IgD-negative memory B cell (primary cell): Measurements from ENCODE around the gene KLHDC8A. TPM values are rescaled to one million over a fixed set of nuclear protein-coding genes. Genes with fewer than 3 reads are reported as not detected.
A peak's percentile ranks its signal among the peaks of the same experiment; 100 is the strongest.
"Not testable (repeated sequence)": the region's sequence is repeated elsewhere in the genome, so short reads cannot be mapped to it uniquely, and the experiment has no call there.

ENCODE experiments used
- H3K27ac Mint-ChIP-seq, 3 donors: one replicate each; pipeline ENCODE4 v1.8.0; 2020 to 2022; ENCODE audit warnings: mild to moderate bottlenecking in 3 of 3, mixed read lengths in 3 of 3, moderate library complexity in 1 of 3
- H3K27me3 Mint-ChIP-seq: one replicate; pipeline ENCODE4 v1.8.0; 2021; ENCODE audit warnings: mixed read lengths
- H3K36me3 Mint-ChIP-seq: one replicate; pipeline ENCODE4 v1.8.0; 2020; ENCODE audit warnings: mild to moderate bottlenecking, mixed read lengths
- H3K4me1 Mint-ChIP-seq, 3 donors: one replicate each; pipeline ENCODE4 v1.8.0; 2020 to 2022; ENCODE audit warnings: mixed read lengths in 3 of 3, mild to moderate bottlenecking in 1 of 3
- H3K4me3 Mint-ChIP-seq, 4 donors: one replicate each; pipeline ENCODE4 v1.8.0; 2020 to 2022; ENCODE audit warnings: mild to moderate bottlenecking in 4 of 4, mixed read lengths in 4 of 4, moderate library complexity in 3 of 4
- H3K9me3 Mint-ChIP-seq, 3 donors: one replicate each; pipeline ENCODE4 v1.8.0; 2020 to 2021; ENCODE audit warnings: mixed read lengths in 3 of 3, mild to moderate bottlenecking in 1 of 3
- polyA plus RNA-seq: library from polyadenylated mRNA; unstranded; fragments of 300-500 nt; fragmentation: Illumina TruSeq; gene quantifications from one replicate; pipeline ENCODE4 v1.2.3, GENCODE V29; 2021

The KLHDC8A gene
- polyA plus RNA-seq, 1 donor from 2014 or later: 0.20 TPM

DNA sequence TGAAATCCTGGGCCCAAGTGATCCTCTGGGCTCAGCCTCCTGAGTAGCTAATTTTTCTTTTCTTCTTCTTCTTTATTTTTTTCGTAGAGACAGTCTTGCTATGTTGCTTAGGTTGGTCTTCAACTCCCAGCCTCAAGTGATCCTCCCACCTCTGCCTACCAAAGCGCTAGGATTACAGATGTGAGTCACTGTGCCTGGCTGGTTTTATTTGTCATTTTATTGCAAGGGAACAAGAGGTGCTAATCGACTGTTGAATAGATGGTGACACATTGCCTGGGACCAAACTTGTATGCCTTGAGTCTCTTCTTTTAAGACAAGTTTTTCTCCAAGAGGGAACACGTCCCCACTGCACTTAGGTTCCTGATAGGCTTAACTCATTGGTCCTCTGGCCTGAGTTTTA, 20.0 kb upstream of the KLHDC8A start:
- H3K4me1 Mint-ChIP-seq: peaks cover 0 to 11% (median 0%) of the 10 kb centered on the region in 3 donors
- no peak overlapping the region for H3K27ac Mint-ChIP-seq
- peaks cover 29% of the 10 kb centered on the region for H3K27me3 Mint-ChIP-seq
- no peak overlapping the region for H3K4me3 Mint-ChIP-seq
- no peaks in the 10 kb centered on the region for H3K36me3 Mint-ChIP-seq
- H3K9me3 Mint-ChIP-seq: no peaks in the 10 kb centered on the region

DNA sequence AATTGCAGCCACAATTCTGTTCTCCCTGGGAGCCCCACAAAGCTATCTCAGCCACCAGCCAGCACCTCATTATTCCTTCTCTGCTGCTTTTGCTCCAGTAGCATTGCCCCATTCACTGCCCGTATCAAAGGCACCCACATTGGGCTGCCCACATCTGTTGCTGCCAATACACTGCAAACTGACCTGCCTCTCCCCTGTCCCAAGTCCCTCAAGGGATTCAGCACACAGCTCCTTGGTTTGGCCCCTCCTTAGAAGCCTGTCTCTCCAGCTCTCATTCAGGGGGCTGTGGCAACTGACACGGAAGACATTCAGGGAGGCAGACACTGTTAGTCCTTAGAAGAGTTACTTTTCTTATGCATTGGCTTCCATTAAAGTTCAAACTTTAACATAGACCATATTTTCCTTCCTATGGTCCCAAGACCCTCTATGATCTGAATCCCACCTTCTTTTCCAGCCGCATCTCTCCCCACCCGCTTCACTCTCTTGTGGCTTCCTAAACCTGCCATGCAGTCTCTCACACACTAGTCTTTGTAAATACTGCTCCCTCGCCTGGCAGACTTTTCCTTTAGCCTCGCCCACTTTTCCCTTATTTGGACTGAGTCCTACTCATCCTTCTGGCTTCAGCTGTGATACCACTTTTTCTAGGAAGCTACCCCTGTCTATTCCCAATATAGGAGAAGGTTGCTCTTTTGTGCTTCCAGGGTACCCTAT, 19.3 kb upstream of the KLHDC8A start:
- Mint-ChIP-seq H3K36me3 (no peaks in the 10 kb centered on the region), H3K27me3 (peaks cover 22% of the 10 kb centered on the region), H3K4me1 (peaks cover 0 to 5% (median 0%) of the 10 kb centered on the region in 3 donors), H3K4me3 (no peak overlapping the region), H3K9me3 (no peaks in the 10 kb centered on the region), H3K27ac (no peak overlapping the region)

DNA sequence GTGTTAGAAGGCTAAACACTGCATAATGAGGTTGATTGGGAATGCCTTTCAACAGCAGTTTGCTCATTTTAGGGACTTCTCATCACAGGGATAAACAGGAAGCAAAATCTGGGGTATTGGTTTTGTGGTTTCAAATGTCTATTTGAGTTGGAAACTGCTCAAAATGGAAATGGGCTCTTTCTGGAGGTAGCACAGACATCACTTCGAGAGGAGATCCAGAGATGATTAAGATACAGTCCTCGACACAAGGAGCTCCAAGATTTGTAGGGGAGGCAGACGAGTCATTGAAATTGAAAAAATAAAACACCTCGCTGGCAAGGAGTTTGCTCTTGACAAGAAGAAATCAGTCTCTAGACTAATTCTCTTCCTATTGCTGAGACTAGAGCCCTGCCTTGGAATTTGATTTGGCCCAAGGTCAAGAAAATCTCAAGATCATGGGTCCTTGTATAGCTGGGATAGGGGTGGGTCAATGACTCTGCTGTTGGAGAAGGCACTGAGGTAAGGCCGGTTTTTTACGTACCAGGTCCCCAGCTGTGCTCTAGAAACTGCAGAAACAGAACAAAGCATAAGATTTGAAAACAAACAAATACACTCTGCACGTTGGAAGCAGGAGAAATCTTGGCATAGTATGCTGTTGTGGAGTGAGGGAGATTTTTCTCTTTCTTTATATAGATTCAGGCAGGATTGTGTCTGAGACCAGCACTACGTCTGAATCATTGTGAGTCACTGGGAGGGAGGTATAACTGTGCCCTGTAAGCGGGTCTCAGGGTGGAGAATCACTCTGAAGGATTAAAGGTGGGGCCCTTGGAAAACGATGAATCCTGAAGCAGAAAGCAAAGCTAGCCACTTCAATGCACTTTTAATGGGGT, 17.7 kb upstream of the KLHDC8A start:
- Mint-ChIP-seq H3K4me3 (no peak overlapping the region), H3K27ac (no peak overlapping the region), H3K4me1 (peaks cover 0 to 5% (median 1%) of the 10 kb centered on the region in 3 donors), H3K9me3 (no peaks in the 10 kb centered on the region), H3K36me3 (no peaks in the 10 kb centered on the region), H3K27me3 (peaks cover 23% of the 10 kb centered on the region)

DNA sequence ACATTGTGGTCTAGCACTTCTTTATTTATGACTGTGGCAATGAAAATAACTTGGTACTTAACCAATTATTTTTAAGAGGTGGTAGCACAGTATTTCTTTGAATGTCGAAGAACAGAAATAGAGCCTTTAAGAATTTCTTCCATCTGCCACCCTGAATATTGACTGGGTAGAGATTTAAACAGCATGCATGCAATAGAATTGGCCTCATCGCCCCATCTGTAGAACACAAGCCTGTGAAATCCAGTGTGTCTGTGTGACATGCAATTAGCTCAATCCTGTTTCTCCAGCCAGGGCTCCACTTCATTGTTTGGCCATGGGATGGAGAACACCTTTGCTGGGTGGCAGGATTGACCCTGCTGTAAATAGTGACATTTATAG, 17.1 kb upstream of the KLHDC8A start:
- Mint-ChIP-seq H3K4me1 (peaks cover 0 to 5% (median 1%) of the 10 kb centered on the region in 3 donors), H3K27ac (no peak overlapping the region), H3K4me3 (no peak overlapping the region), H3K9me3 (no peaks in the 10 kb centered on the region), H3K36me3 (no peaks in the 10 kb centered on the region), H3K27me3 (peaks cover 19% of the 10 kb centered on the region)

DNA sequence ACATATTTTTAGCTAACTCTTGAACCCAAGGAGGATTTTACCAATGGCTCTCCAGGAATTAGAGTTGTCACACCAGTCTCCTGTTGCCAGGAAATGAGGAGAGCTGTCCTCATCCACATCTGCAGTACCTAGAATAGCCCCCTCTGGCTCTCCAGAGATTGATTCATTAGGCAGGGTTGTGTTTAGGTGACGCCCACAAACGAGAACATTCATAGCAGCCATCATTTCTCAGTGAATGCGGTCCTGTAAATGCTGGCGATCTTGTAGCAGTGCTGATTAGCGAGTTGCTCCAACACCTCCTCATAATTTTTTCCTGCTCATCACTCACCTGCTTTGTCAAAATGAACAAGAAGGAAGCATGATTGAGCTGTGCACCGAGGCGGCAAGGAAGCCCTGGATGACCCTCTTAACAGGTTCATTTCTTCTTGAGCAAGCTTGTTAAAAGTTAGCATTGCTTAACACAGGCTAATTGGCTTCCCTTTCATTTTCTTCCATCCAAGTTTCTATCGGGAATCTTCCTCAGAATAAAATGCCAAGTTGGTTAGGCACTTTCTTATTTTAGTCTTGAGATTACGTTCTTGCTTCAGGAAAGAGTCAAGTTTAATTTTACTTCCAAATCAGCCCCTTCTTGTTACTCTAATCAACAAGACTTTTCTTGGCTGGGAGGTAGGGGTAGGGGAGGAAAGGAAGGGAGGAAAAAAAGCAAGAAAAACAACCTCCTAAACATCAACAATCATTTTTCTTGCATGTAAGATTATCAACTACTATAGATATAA, 16.5 kb upstream of the KLHDC8A start:
- H3K4me1 Mint-ChIP-seq: peaks cover 0 to 5% (median 1%) of the 10 kb centered on the region in 3 donors
- peaks cover 19% of the 10 kb centered on the region for H3K27me3 Mint-ChIP-seq
- no peaks in the 10 kb centered on the region for H3K9me3 Mint-ChIP-seq
- H3K4me3 Mint-ChIP-seq: no peak overlapping the region
- no peak overlapping the region for H3K27ac Mint-ChIP-seq
- H3K36me3 Mint-ChIP-seq: no peaks in the 10 kb centered on the region

DNA sequence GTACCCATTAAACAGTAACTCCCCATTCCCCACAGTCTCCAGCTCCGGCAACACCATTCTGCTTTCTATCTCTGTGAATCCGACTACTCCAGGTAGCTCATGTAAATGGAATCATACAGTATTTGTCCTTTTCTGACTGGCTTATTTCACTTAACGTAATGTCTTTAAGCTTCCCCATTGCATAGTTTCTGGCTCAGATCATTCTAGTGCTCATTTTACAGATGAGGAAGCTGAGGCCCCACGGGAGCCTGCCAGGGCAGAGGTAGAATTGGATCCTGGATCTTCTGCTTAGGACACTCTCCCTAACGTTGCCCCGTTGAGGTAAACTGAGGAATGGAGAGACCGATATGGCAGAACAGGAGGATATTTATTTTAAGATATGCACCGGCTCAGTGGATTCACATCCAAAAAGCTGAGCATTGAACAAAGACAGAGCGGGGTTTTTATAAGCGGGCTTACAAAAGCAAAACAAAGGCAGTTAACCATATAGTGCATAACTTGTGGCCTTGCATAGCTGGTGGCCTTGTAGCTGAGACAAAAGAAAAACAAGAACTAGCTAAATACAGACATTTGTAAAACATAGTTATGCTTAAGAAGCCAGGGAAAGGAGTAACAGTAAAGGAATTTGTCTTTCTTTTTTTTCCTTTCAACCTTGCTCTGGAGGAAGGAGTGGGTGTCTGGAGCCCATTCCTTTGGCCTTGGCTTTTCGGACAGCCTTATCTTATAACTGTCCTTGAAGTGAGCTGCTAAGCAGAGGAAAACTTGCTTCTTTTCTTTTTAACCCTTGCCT, 15.3 kb upstream of the KLHDC8A start:
- Mint-ChIP-seq H3K36me3 (no peaks in the 10 kb centered on the region), H3K9me3 (no peaks in the 10 kb centered on the region), H3K4me1 (peaks cover 0 to 5% (median 1%) of the 10 kb centered on the region in 3 donors), H3K27me3 (peaks cover 13% of the 10 kb centered on the region), H3K27ac (no peak overlapping the region), H3K4me3 (peak overlapping the region in 1 of 4 donors; percentile 39)

DNA sequence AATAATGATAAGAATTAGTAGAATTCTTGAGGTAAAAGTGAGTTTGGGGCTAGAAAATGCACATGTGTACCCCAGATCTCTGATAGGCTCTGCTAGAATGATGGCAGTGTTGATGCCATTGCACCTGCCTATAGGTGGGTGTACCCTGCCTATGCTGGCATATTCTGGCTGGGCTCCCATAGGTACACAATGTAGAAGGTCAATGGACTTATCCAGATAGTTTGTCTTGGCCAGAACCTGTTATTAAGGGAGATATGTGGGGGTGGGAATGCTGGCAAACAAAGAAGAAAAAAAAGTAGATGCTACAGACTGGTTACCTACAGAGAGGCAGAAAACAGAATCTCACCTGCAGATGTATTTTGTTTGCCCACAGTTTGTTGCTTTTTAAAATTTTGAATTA, 14.1 kb upstream of the KLHDC8A start:
- Mint-ChIP-seq H3K4me1 (peaks cover 0 to 5% (median 1%) of the 10 kb centered on the region in 3 donors), H3K27me3 (peaks cover 11% of the 10 kb centered on the region), H3K27ac (no peak overlapping the region), H3K36me3 (no peaks in the 10 kb centered on the region), H3K4me3 (no peak overlapping the region), H3K9me3 (no peaks in the 10 kb centered on the region)

DNA sequence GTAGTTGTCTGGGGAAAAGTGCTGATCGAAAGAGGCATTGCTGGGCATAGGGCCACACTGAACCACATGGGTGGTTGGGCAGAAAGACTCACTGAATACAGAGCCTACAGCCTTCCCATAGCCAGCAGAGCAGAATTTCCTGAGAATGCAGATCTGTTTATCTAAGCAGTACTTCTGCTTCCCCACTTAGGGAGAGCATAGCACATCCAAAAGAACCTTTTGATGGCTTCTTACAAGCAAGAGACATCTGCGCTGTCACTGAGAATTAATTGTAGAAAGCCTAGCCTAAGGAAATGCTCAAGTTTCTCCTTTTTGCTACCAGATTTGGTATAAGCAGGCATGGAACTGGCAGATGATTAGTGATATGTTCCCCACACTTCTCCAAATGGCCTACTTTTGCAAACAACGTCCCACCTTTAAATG, 13.0 kb upstream of the KLHDC8A start:
- no peaks in the 10 kb centered on the region for H3K36me3 Mint-ChIP-seq
- H3K4me3 Mint-ChIP-seq: no peak overlapping the region
- H3K9me3 Mint-ChIP-seq: no peaks in the 10 kb centered on the region
- H3K27ac Mint-ChIP-seq: no peak overlapping the region
- peaks cover 14% of the 10 kb centered on the region for H3K27me3 Mint-ChIP-seq
- H3K4me1 Mint-ChIP-seq: peaks cover 0 to 5% (median 1%) of the 10 kb centered on the region in 3 donors

DNA sequence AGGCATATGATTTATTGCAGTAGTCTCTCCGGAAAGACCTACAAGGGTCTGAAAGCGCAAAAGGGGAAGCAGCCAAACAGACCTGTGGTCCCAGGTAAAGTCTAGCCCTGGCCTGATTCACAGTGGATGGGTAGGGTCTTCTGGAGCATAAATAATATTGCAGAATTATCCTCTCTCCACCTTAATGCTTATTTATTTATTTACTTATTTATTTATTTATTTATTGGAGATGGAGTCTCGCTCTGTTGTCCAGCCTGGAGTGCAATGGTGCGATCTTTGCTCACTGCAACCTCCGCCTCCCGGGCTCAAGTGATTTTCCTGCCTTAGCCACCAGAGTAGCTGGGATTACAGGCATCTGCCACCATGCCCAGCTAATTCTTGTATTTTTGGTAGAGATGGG, 11.8 kb upstream of the KLHDC8A start:
- H3K4me1 Mint-ChIP-seq: peaks cover 0 to 1% (median 0%) of the 10 kb centered on the region in 3 donors
- no peaks in the 10 kb centered on the region for H3K9me3 Mint-ChIP-seq
- peaks cover 4% of the 10 kb centered on the region for H3K27me3 Mint-ChIP-seq
- H3K36me3 Mint-ChIP-seq: no peaks in the 10 kb centered on the region
- H3K27ac Mint-ChIP-seq: no peak overlapping the region
- H3K4me3 Mint-ChIP-seq: no peak overlapping the region

DNA sequence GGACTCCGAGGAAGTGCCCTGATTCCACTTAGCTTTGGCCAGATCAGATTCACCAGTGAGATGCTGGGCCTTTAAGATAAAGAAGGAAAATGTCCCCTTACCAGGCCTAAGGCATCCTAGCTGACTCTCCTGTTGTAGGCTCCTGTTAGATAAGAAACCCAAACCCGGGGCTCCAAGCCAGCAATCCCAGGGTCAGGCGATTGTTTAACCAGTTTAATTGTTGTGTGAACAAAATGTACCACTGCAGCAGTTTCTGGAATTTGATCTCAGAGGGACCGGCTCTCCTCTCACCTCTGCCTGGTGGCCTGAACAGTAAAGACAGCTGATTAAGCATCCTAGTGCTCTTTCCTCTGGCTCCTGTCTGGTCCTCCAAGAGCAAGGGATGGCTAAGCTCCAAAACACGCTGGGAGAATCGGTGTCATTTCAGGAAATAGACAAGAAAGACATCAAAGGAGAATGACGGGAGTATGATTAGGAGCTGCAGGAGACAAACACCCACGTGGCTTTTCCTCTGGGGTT, 9.3 kb upstream of the KLHDC8A start:
- Mint-ChIP-seq H3K27ac (no peak overlapping the region), H3K36me3 (no peaks in the 10 kb centered on the region), H3K27me3 (peaks cover 4% of the 10 kb centered on the region), H3K4me3 (no peak overlapping the region), H3K9me3 (no peaks in the 10 kb centered on the region), H3K4me1 (peaks cover 0 to 1% (median 0%) of the 10 kb centered on the region in 3 donors)

DNA sequence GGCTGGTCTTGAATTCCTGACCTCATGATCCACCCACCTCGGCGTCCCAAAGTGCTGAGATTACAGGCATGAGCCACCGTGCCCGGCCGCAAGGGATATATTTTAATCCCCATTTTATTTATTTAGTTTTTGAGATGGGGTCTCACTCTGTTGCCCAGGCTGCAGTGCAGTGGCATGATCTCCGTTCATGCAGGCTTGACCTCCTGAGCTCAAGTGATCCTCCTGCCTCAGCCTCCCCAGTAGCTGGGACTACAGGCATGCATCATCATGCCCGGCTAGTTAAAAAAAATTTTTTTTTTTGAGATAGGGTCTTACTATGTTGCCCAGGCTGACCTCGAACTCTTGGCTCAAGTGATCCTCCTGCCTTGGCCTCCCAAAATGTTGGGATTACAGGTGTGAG, 8.4 kb upstream of the KLHDC8A start:
- H3K9me3 Mint-ChIP-seq, H3K27me3 Mint-ChIP-seq, H3K36me3 Mint-ChIP-seq, H3K27ac Mint-ChIP-seq, H3K4me1 Mint-ChIP-seq, H3K4me3 Mint-ChIP-seq: not testable (repeated sequence)

DNA sequence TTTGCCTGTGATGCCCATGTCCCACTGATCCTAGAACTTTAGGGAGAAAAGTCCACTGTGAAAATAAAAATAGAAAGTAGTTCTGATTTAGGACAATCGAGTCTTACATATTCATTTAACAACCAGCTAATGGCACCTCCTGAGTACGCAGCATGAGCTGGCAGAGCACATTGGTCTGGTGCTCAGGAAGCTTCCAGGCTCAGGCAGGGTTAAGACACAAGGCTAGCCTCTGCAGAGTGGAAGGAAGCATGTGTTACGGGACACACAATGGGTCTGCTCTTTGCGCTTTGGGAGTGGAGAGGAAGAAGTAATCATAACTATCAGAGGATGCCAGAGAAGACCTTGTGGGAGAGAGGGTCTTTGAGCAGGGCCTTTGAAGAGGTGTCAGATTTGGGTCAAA, 4.2 kb upstream of the KLHDC8A start:
- H3K9me3 Mint-ChIP-seq: no peaks in the 10 kb centered on the region
- peaks cover 16% of the 10 kb centered on the region for H3K27me3 Mint-ChIP-seq
- no peak overlapping the region for H3K27ac Mint-ChIP-seq
- H3K4me1 Mint-ChIP-seq: no peaks in the 10 kb centered on the region
- H3K36me3 Mint-ChIP-seq: no peaks in the 10 kb centered on the region
- no peak overlapping the region for H3K4me3 Mint-ChIP-seq

DNA sequence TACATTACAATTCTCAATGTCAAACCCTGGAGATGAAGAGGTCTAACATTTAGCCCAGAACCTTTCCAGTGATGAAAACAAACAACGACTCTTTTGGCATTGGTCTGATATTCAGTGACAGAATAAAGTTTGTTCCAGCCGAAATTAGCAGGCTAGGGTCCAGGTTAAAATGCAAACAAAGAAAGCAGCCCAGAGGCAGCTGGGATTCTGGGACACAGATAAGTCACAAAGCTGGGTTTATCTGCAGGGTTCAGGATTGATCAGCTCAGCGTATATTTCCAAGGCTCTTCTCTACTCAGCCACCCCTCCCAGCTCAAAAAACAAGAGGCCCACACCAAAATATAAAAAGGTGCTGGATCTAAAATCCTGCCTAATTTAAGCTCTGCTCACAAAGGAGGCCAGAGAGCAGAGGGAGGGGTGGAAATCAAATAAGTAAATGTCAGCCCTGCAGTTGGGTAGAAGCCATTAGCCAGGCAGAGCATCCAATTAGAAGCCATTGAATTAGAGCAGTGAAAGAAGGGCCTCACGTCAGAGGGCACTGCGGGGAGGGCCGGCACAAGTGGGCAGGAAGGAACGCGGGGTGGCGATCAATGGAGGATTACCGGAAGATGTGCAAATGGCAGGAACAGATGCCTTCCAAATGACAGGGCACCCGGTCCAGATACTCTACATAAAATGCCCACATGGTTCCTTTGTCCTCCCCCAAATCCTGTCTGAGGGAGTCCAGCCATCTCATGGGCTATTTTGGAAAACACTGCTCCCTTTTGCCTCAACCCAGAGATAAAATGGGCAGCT, 3.2 kb upstream of the KLHDC8A start:
- Mint-ChIP-seq H3K4me3 (no peak overlapping the region), H3K9me3 (no peaks in the 10 kb centered on the region), H3K27me3 (peaks cover 14% of the 10 kb centered on the region), H3K27ac (no peak overlapping the region), H3K4me1 (no peaks in the 10 kb centered on the region), H3K36me3 (no peaks in the 10 kb centered on the region)

DNA sequence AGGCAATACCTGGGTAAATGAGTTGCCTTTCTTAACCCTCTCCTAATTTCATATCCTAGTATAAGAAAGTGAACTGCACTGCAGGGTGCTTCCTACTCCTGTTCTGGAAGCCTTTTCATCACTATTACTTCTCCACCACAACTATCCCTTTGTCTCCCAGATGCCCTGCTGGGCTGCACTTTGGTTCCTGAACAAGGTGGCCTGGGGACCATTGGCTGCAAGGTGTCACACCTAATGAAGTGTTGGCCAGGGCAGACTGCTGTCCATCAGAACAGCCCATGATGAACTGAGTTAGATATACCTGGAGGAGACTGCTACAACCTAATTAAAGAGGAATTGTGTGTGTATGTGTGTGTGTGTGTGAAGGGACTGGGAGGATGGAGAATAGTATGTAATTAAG, 1.9 kb upstream of the KLHDC8A start:
- H3K4me1 Mint-ChIP-seq: peaks cover 2 to 6% (median 4%) of the 10 kb centered on the region in 3 donors
- H3K27me3 Mint-ChIP-seq: peaks cover 14% of the 10 kb centered on the region
- no peaks in the 10 kb centered on the region for H3K9me3 Mint-ChIP-seq
- H3K27ac Mint-ChIP-seq: no peak overlapping the region
- no peak overlapping the region for H3K4me3 Mint-ChIP-seq
- no peaks in the 10 kb centered on the region for H3K36me3 Mint-ChIP-seq
